SU-DHL-6 (cell line): ENCODE results near the gene PKHD1.

Experiments
- H2AFZ ChIP-seq: fragments of 200-600 bp; sonication (generic); 2 replicates; pipeline ENCODE4 v1.6.1; 2014; ENCODE audit warnings: low read depth, mild to moderate bottlenecking, moderate library complexity, mixed read lengths, antibody characterized with exemption, low read length; ENCODE audit not compliant: severe bottlenecking
- H3F3A ChIP-seq: fragments of 200-600 bp; shearing (Covaris generic); 2 replicates; pipeline ENCODE4 v1.6.0; 2016; ENCODE audit warnings: antibody characterized with exemption, mild to moderate bottlenecking; ENCODE audit not compliant: insufficient read depth
- H3K27ac ChIP-seq: fragments of 200-600 bp; sonication (generic); 2 replicates; pipeline ENCODE4 v1.5.1; 2016; ENCODE audit warnings: low read depth, mild to moderate bottlenecking, low read length, moderate library complexity, mixed read lengths
- H3K27me3 ChIP-seq: fragments of 200-600 bp; sonication (generic), shearing (Covaris generic); 2 replicates; pipeline ENCODE4 v1.6.0; 2014; ENCODE audit warnings: mild to moderate bottlenecking, low read length
- H3K36me3 ChIP-seq: fragments of 200-600 bp; sonication (generic); 2 replicates; pipeline ENCODE4 v1.6.1; 2014; ENCODE audit warnings: mild to moderate bottlenecking, low read length, mixed read lengths
- H3K4me2 ChIP-seq: fragments of 300-600, 200-600 bp; shearing (Covaris generic), sonication (generic); 2 replicates; pipeline ENCODE4 v1.6.0; 2014; ENCODE audit warnings: low read length, low read depth, mild to moderate bottlenecking; ENCODE audit not compliant: poor library complexity, severe bottlenecking
- H3K4me3 ChIP-seq: fragments of 200-600 bp; sonication (generic); 2 replicates; pipeline ENCODE4 v1.5.1; 2014; ENCODE audit warnings: antibody characterized with exemption, low read length, mild to moderate bottlenecking, mixed read lengths; ENCODE audit not compliant: insufficient read depth, poor library complexity, severe bottlenecking
- H3K79me2 ChIP-seq: fragments of 200-600 bp; sonication (generic); 2 replicates; pipeline ENCODE4 v1.6.1; 2014; ENCODE audit warnings: mild to moderate bottlenecking, low read length, moderate library complexity; ENCODE audit not compliant: insufficient read depth
- H3K9ac ChIP-seq: fragments of 200-600 bp; sonication (generic); 2 replicates; pipeline ENCODE4 v1.7.0; 2014; ENCODE audit warnings: mild to moderate bottlenecking, low read length
- H3K9me2 ChIP-seq: fragments of 200-600 bp; sonication (generic); replicated peaks from 2 replicates; pipeline ENCODE4 v1.6.1; 2014; ENCODE audit warnings: low read length; ENCODE audit not compliant: insufficient read depth
- H3K9me3 ChIP-seq: fragments of 200-600 bp; sonication (generic); 2 replicates; pipeline ENCODE4 v1.6.1; 2014; ENCODE audit warnings: low read length, mixed read lengths; ENCODE audit not compliant: insufficient read depth
- H4K20me1 ChIP-seq: fragments of 200-600 bp; sonication (generic); 2 replicates; pipeline ENCODE4 v1.6.1; 2014; ENCODE audit warnings: low read depth, mild to moderate bottlenecking, antibody characterized with exemption, low read length, moderate library complexity, mixed read lengths
- CTCF ChIP-seq: fragments of 200-600 bp; sonication (generic); IDR thresholded peaks from one replicate; pipeline ENCODE4 v1.5.1; 2017; ENCODE audit warnings: antibody characterized with exemption, mild to moderate bottlenecking, low read length, moderate library complexity; ENCODE audit not compliant: insufficient read depth, poor library complexity, severe bottlenecking
- EZH2phosphoT487 ChIP-seq: fragments of 200-600 bp; sonication (generic), shearing (Covaris generic); conservative IDR thresholded peaks from 2 replicates; pipeline ENCODE4 v1.6.1; 2018; ENCODE audit warnings: mild to moderate bottlenecking, antibody characterized with exemption, low read length, moderate library complexity, mixed read lengths

The PKHD1 gene

GRCh38 chr6:51842804-51843378 is 244.5 kb downstream of the PKHD1 start:
- no peaks in the 10 kb centered on the region for H3K79me2 ChIP-seq
- no peak overlapping the region for H2AFZ ChIP-seq
- H4K20me1 ChIP-seq: no peaks in the 10 kb centered on the region
- no peak for TF ChIP-seq EZH2phosphoT487
- no peak for TF ChIP-seq CTCF
- H3K9me2 ChIP-seq: no peaks in the 10 kb centered on the region
- H3K27me3 ChIP-seq: no peaks in the 10 kb centered on the region
- H3F3A ChIP-seq: no peaks in the 10 kb centered on the region
- no peaks in the 10 kb centered on the region for H3K9me3 ChIP-seq
- no peaks in the 10 kb centered on the region for H3K36me3 ChIP-seq
- no peak overlapping the region for H3K4me3 ChIP-seq
- no peak overlapping the region for H3K4me2 ChIP-seq
- H3K27ac ChIP-seq: no peak overlapping the region
- H3K9ac ChIP-seq: no peak overlapping the region

GRCh38 chr6:51842061-51842803 is 245.2 kb downstream of the PKHD1 start:
- Histone ChIP-seq H4K20me1 (no peaks in the 10 kb centered on the region), H3F3A (no peaks in the 10 kb centered on the region), H3K79me2 (no peaks in the 10 kb centered on the region), H3K4me2 (no peak overlapping the region), H3K4me3 (no peak overlapping the region), H3K36me3 (no peaks in the 10 kb centered on the region), H3K9me3 (no peaks in the 10 kb centered on the region), H3K27ac (no peak overlapping the region), H2AFZ (no peak overlapping the region), H3K27me3 (no peaks in the 10 kb centered on the region), H3K9me2 (no peaks in the 10 kb centered on the region), H3K9ac (no peak overlapping the region)
- no peak for TF ChIP-seq CTCF
- no peak for TF ChIP-seq EZH2phosphoT487

DNA sequence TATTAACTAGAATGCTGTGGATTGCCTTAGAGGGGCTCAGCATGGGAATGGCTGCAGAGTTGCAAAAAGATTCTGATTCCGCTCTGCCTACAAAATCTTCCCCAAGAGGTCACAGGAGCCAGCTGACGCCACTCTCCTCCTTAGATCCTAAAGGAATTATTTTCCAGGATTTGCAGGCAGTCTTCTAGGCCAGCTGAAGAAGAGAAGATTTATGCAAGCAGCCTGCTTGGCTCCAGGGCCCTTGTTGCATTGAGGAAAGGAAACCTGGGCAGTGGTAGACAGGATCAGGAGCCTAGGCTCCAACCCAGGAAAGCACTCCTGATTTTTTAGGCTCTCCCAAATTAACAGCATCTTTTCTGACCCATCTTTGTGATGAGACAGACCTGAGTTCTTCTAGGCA is 245.8 kb downstream of the PKHD1 start:
- Histone ChIP-seq H3K27me3 (no peaks in the 10 kb centered on the region), H3F3A (no peaks in the 10 kb centered on the region), H3K4me3 (no peak overlapping the region), H2AFZ (no peak overlapping the region), H3K9me2 (no peaks in the 10 kb centered on the region), H3K9me3 (no peaks in the 10 kb centered on the region), H3K4me2 (no peak overlapping the region), H3K36me3 (no peaks in the 10 kb centered on the region), H3K79me2 (no peaks in the 10 kb centered on the region), H3K27ac (no peak overlapping the region), H4K20me1 (no peaks in the 10 kb centered on the region), H3K9ac (no peak overlapping the region)
- TF ChIP-seq EZH2phosphoT487 (no peak), CTCF (no peak)
